HG03460 (cell line): Measurements from ENCODE around the gene ATG3.
"Not testable (repeated sequence)": the region's sequence is repeated elsewhere in the genome, so short reads cannot be mapped to it uniquely, and the experiment has no call there.

Source experiments
- ATAC-seq: cut with Tn5 transposase; IDR thresholded peaks from one replicate; pipeline ENCODE4 v1.9.1; 2021; ENCODE audit not compliant: unreplicated experiment

ATG3 gene

DNA sequence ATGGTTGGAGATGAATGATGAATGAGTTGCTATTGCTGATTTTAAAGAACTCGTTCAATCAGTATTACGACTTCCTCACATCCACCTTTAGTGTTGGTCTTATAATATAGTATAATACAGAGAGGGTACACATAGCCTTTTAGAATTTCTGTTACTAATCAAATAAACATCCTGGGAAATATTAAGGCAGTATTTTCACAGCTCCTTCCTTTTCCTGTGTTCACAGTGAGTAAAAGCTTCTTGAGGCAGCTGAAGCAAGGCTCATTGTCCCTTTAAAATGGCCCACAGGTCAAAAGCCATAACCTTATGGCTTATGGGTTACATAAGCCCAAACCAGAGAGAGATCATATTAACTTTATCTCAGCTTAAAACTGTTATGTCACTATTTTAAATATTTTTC, 61.1 kb downstream of the ATG3 start:
- no peak for ATAC-seq

DNA sequence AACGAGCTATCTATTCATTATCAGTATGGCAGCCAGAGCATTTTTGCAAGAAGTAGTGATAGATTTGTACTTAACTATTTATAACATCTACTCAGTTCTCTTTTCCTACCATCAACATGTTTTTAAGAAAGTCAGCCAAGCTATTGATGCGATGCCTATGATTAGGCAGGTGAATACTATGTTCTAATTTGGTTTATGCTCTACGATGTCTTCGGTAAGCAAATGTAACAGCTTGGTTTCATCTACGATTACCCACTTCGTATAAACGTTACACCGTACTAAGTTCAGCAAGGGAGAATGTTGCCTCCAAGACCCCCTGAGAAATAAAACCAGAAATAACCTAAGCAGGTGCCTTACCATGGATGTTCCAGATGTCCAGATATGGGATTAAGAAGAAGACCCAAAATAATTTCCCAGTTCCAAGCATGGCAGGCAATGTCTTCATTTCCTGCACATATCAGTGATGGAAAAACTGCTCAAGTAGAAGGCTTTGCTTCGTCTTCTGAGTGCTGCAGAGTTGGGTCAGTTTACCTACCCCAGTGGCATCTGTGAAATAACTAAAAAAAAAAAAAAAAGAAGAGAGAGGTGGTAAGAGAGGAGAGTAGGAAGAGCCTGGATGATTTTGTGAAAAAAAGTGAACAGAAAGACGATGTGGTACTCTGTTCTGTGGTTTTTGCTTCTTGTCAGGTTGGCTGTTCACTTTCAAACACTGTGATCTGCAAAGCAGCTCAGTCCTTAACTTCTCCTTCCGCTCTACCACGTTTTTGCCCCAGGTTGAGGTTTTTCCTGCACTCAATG, 62.6 kb downstream of the ATG3 start, which contains the start of gene BTLA:
BTLA (minus strand) TSS at position 559 of the 798 bp plus-strand sequence; CDS start at position 445, 114 bp downstream.
- peak; percentile 63 for ATAC-seq

DNA sequence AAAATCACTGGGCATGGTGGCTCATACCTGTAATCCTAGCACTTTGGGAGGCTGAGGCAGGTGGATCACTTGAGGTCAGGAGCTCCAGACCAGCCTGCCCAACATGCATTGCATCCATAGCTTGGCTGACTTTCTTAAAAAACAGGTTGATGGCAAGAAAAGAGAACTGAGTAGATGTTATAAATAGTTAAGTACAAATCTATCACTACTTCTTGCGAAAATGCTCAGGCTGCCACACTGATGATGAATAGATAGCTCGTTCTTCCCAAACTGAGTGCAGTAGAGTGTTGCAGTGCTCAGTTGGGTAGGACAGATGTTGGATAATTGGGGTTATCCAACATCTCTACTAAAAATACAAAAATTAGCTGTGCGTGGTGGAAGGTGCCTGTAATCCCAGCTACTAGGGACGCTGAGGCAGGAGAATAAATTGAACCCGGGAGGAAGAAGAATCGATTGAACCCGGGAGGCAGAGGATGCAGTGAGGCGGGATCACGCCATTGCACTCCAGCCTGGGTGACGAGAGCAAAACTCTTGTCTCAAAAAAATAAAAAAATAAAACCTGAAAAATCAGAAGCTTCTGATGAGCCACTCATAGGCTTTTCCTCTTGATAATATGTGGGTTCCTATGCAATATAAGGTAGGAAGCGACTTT, 63.7 kb downstream of the ATG3 start:
- no peak for ATAC-seq

DNA sequence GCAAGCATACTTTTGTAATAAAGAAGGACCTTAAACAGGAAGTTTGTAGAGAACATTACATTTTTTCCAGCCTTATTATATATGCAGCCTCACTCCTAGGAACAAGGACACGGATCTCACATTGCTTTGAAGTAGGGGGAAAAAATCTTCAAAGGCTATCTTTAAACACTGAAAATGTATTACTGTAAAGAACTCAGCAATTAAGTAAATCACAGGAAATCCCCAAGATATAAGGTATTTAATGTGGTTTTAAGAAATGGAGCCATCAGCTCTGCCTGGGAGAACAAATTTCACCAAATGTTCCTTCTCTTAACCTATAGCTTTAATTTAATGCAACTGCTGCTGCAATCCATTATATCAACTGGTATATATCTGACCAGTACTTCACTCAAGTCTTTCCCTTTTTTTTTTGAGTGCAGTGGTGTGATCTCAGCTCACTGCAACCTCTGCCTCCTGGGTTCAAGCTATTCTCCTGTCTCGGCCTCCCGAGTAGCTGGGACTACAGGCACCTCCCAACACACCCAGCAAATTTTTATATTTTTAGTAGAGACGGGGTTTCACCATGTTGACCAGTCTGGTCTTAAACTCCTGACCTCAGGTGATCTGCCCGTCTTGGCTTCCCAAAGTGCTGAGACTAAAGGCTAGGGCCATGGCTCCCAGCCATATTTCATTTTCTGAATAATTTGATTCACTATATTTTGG, 65.2 kb downstream of the ATG3 start:
- ATAC-seq: no peak

DNA sequence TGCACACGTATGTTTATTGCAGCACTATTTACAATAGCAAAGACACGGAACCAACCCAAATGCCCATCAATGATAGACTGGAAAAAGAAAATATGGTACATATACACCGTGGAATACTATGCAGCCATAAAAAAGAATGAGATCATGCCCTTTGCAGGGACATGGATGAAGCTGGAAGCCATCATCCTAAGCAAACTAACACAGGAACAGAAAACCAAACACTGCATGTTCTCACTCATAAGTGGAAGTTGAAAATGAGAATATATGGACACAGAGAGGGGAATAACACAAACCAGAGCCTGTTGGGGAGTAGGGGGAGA, 67.4 kb downstream of the ATG3 start:
- ATAC-seq: not testable (repeated sequence)

DNA sequence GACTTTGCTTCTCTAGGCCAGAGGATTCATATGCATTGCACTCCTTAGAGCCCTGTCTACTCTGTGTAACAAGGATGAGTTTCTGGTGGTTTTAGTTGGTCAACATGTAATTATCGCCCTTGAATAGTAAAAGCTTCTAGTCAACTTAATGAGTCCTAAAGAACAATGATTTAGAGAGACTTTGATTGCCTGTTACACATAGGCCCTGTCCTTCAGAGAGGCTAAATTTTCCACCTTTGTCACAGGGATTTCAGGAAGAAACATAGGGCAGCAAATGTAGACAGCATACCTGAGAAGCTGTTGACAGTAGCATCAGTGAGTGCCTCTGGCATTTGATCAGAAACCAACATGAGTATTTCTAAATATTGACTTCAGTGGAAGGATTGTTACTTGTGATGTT, 69.6 kb downstream of the ATG3 start:
- ATAC-seq: no peak

DNA sequence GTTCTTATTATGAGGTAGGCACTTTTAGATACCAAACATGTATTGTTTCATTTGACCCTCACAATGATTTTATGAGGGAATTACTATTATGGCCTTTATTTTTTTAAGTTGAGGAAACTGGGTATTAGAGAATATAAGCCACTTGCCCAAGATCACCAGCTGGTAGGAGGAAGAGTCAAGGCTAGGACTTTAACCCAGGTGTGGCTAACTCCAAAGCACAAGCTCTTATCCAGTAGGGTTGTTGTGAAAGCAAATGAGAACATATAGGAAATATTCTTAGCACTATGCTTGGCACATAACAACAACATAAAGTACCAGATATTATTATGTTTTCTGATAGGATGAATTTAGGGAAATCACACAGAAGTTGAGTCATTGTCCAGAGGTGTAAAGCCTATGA, 70.4 kb downstream of the ATG3 start:
- no peak for ATAC-seq

DNA sequence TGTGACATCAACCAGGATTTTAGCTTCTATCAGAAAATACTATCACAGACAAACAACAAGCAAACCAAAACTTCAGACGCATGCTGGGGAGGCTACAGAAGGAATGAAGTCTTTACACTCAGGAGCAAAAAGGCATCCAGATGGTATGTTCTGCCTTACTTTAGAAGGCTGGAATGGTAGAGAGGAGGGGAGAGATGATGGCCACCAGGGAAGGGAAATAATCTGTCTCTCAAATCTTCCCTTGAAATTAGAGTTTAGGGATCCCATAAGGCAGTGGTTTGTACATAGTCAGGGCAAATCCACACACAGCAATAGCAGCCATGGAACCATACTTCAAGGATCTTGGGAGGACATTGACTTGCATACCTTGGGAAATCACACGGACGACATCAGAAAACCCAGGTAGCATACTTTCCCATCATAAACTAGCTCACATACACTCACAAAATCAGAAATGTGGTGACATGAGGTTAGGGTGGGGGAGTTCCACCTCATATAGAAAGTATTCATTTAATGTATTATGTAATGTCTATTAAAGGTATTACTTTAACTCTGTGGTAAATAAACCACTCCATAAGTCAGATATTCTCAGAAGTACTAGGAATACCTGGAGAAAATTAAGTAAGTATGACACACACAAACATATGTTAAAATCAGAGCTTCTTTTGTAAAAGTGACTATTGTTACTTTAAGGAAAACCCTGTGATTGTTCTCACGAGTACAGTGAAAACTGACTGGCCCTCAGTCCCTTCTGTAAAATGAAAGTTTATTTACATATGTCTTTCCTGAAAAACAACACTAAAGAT, 71.9 kb downstream of the ATG3 start:
- ATAC-seq: peak; percentile 47

DNA sequence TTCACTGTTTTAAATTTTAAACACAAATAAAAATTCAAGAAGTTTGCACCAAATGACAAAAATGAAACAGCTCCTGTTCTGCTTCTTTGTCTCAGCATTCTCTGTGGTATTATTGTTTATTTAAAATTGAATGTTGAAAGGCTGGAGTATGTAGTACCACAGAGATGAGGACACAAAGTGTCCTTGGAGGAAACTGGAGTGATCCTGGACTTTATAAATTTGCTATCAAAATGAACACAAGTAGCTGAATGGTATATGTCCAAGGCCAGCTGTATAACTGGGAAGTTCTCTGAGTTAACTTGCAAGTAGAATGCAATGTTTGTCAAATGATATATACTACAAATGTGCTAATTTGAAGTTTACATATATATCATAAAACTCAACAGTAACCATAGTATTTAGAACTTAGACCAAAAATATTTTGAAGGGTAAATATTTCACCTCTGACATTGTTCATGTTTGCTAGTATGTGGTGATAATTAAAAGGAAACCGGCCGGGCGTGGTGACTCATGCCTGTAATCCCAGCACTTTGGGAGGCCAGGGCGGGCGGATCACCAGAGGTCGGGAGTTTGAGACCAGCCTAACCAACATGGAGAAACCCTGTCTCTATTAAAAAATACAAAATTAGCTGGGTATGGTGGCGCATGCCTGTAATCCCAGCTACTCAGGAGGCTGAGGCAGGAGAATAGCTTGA, 74.8 kb downstream of the ATG3 start:
- no peak for ATAC-seq

DNA sequence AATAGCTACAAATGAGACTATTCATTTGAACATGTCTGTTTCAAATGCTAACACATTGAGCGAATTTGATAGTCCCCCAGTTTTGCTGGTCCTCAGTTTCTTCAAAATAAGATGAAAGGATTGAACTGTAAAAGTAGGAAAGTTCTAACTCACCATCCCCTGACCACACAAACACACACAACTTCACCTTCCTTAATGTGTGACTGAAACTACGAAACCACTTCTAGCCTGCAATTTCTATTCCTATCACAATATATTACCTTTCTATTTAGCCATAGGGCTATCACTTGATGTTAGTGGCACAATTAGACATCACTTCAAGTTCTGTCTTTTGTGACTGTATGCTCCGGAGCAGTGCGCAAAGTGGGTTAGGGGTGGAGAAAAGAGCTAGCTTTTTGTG, 77.4 kb downstream of the ATG3 start:
- no peak for ATAC-seq

DNA sequence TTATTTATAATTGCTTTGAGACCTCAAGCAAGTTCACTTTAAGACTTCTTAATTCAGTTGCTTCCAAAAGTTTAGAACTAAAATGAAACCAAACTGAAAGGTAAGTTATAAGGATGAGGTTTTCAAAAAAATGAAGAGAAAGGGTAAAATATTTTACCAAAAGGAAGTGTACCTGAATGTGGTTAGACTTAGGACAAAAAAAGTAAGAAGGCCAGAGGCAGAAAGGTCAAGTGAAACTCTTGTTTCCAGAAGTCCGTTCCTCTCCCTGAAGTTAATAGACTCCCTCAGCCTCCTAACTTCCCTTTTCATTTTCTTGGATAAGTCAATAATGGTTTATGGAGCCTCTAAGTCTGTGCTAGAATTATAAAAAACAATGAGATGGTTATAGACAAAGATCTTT, 79.1 kb downstream of the ATG3 start:
- peak; percentile 51 for ATAC-seq
